Measurements from ENCODE around the gene ROM1. TPM values are rescaled to one million over a fixed set of nuclear protein-coding genes. Genes with fewer than 3 reads are reported as not detected.
"Not testable (repeated sequence)": the region's sequence is repeated elsewhere in the genome, so short reads cannot be mapped to it uniquely, and the experiment has no call there.

ROM1 gene
- total RNA-seq, 1 experiment from 2014 or later: 9.0 TPM

- no peak for DNase-seq (ENCODE audit: low read depth)
These were observed 35.9 kb downstream of the ROM1 start for GRCh38 chr11:62648967-62649364.

DNA sequence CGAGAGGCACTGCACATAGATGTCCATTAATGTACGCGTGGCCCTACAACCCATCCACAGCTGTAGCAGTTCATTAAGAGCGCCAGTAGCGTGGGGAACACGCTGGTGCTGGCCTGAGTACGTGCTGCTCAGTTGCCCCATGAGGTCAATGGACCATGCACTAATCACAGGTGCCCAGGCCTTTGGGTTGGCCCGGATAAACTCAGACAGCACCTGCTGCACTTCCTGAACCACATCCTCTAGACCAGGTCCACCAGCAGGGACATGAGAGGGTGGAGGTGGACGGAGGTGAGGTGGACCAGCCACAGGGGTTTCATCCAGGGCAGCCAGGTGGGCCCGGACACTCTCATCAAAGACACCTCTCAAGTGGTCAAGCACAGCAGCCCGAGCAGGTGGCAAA is 36.4 kb downstream of the ROM1 start:
- DNase-seq (ENCODE audit: low read depth): no peak

- not testable (repeated sequence) for DNase-seq (ENCODE audit: low read depth)
These were observed 37.2 kb downstream of the ROM1 start for GRCh38 chr11:62650283-62650682.

DNA sequence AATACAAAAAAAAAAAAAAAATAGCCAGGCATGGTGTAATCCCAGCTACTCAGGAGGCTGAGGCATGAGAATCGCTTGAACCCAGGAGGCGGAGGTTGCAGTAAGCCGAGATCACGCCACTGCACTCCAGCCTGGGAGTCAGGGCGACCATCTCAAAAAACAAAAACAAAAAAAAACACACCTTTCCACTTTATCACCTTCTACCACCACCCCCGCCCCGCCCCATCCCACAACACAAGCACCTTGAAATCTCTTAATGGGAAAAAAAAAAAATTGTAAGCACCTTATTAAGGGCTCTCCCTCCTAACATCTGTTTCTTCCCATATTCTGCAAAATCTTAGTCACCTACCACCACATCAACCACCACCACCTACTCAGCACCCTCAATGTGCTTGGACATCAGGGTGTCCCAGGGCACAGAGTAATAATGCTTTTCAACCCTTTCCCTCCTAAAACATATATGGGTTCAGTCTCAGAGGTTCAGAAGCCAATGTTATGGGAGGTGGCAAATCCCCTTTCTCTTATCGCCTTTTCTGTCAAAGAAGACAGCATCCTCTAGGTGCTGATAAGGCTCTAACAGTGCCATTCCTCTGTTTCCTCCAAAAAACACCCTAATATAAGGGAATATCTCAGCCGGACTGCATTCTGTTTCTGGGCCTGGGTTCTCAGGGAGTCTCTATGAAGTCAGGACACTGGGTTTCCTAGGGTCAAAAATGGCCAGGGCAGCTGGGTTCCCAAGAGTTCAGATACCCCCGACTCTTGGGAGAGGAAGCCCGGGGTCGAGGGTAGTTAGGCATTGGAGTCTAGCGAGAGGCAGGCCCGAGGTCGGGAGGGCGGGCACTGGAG is 39.3 kb downstream of the ROM1 start:
- no peak for DNase-seq (ENCODE audit: low read depth)

- no peak for DNase-seq (ENCODE audit: low read depth)
These were observed 41.2 kb downstream of the ROM1 start for GRCh38 chr11:62654297-62654696.

DNA sequence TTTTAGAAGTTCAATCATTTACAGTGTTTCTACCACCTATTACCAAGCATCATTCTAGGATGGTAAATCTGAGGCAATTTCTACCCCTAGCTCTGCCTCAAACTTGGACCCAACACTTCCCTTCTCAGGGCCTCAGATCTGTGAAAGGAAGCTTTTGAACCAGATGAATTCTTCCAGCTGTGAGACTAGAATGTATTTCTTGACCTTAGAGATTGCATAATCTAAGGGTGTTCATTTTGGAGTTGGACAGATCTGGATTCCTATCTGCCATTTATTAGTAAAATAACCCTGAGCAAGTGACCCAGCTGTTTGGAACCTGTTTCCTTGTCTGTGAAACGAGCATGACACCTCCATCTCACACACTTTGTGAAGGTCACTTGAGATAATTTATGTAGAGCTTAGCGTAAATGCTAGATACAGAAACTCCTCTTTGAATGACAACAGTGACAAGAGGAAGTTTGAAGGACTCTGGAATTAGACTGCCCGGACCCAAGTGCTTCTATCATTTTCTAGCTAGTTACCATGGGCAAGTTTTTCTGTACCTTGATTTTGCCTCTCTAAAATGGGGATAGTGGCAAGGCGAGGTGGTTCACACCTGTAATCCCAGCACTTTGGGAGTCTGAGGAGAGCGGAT is 43.9 kb downstream of the ROM1 start:
- no peak for DNase-seq (ENCODE audit: low read depth)

GRCh38 chr11:62664405-62665074 is 51.5 kb downstream of the ROM1 start:
- DNase-seq (ENCODE audit: low read depth): peak; percentile 70

Other genes starting within 250 kb of the ROM1 start
- not detected in 2 replicates for gene SCGB1A1, start 194.2 kb upstream of the ROM1 start, total RNA-seq (2014; rRNA removed; shearing (Covaris generic))
- 51.3 and 141 TPM in 2 replicates for gene AHNAK, start 66.5 kb upstream of the ROM1 start, total RNA-seq (2014; rRNA removed; shearing (Covaris generic))
- gene EEF1G, start 39.4 kb upstream of the ROM1 start, total RNA-seq (2014; rRNA removed; shearing (Covaris generic)): 940 and 974 TPM in 2 replicates
- gene TUT1, start 21.7 kb upstream of the ROM1 start, total RNA-seq (2014; rRNA removed; shearing (Covaris generic)): 5.2 and 7.6 TPM in 2 replicates
- 104 and 148 TPM in 2 replicates for gene MTA2, start 11.4 kb upstream of the ROM1 start, total RNA-seq (2014; rRNA removed; shearing (Covaris generic))
- gene EML3, start 482 bp upstream of the ROM1 start, total RNA-seq (2014; rRNA removed; shearing (Covaris generic)): 10.5 and 21.7 TPM in 2 replicates
- 16.6 and 44.9 TPM in 2 replicates for gene B3GAT3, start 8.7 kb downstream of the ROM1 start, total RNA-seq (2014; rRNA removed; shearing (Covaris generic))
- gene GANAB, start 33.4 kb downstream of the ROM1 start, total RNA-seq (2014; rRNA removed; shearing (Covaris generic)): 142 and 229 TPM in 2 replicates
- 17.1 and 22.1 TPM in 2 replicates for gene INTS5, start 40.0 kb downstream of the ROM1 start, total RNA-seq (2014; rRNA removed; shearing (Covaris generic))
- 83.6 and 86.6 TPM in 2 replicates for gene C11orf98, start 52.0 kb downstream of the ROM1 start, total RNA-seq (2014; rRNA removed; shearing (Covaris generic))
- gene CSKMT, start 52.1 kb downstream of the ROM1 start, total RNA-seq (2014; rRNA removed; shearing (Covaris generic)): 2.0 and 8.7 TPM in 2 replicates
- 9.4 and 12.6 TPM in 2 replicates for gene UQCC3, start 58.4 kb downstream of the ROM1 start, total RNA-seq (2014; rRNA removed; shearing (Covaris generic))
- 3.8 and 6.1 TPM in 2 replicates for gene LBHD1, start 59.0 kb downstream of the ROM1 start, total RNA-seq (2014; rRNA removed; shearing (Covaris generic))
- gene UBXN1, start 65.8 kb downstream of the ROM1 start, total RNA-seq (2014; rRNA removed; shearing (Covaris generic)): 80.6 and 116 TPM in 2 replicates
- gene LRRN4CL, start 76.3 kb downstream of the ROM1 start, total RNA-seq (2014; rRNA removed; shearing (Covaris generic)): 0.42 and 1.7 TPM in 2 replicates
- 165 and 183 TPM in 2 replicates for gene BSCL2, start 94.2 kb downstream of the ROM1 start, total RNA-seq (2014; rRNA removed; shearing (Covaris generic))
- not detected in 2 replicates for gene GNG3, start 94.4 kb downstream of the ROM1 start, total RNA-seq (2014; rRNA removed; shearing (Covaris generic))
- 11.3 and 16.8 TPM in 2 replicates for gene HNRNPUL2, start 114.2 kb downstream of the ROM1 start, total RNA-seq (2014; rRNA removed; shearing (Covaris generic))
- gene TTC9C, start 115.2 kb downstream of the ROM1 start, total RNA-seq (2014; rRNA removed; shearing (Covaris generic)): 64.6 and 70.6 TPM in 2 replicates
- gene ZBTB3, start 140.9 kb downstream of the ROM1 start, total RNA-seq (2014; rRNA removed; shearing (Covaris generic)): 6.4 and 10.2 TPM in 2 replicates
- 178 and 181 TPM in 2 replicates for gene POLR2G, start 148.3 kb downstream of the ROM1 start, total RNA-seq (2014; rRNA removed; shearing (Covaris generic))
- 14.5 and 17.3 TPM in 2 replicates for gene TAF6L, start 158.1 kb downstream of the ROM1 start, total RNA-seq (2014; rRNA removed; shearing (Covaris generic))
- 82.1 and 138 TPM in 2 replicates for gene TMEM179B, start 174.1 kb downstream of the ROM1 start, total RNA-seq (2014; rRNA removed; shearing (Covaris generic))
- gene TMEM223, start 178.7 kb downstream of the ROM1 start, total RNA-seq (2014; rRNA removed; shearing (Covaris generic)): 38.7 and 41.7 TPM in 2 replicates
- 23.2 and 30.0 TPM in 2 replicates for gene NXF1, start 192.2 kb downstream of the ROM1 start, total RNA-seq (2014; rRNA removed; shearing (Covaris generic))
- gene STX5, start 218.8 kb downstream of the ROM1 start, total RNA-seq (2014; rRNA removed; shearing (Covaris generic)): 57.2 and 57.5 TPM in 2 replicates
- gene TEX54, start 219.6 kb downstream of the ROM1 start, total RNA-seq (2014; rRNA removed; shearing (Covaris generic)): not detected in 2 replicates
- gene WDR74, start 226.3 kb downstream of the ROM1 start, total RNA-seq (2014; rRNA removed; shearing (Covaris generic)): 55.2 and 61.8 TPM in 2 replicates